Right ventricle myocardium inferior (tissue), 1 donor: ENCODE measurements around the gene CRABP2. TPM values are rescaled to one million over a fixed set of nuclear protein-coding genes. Genes with fewer than 3 reads are reported as not detected.

Source experiments
- ATAC-seq: fragments of 200-7000 bp; cut with Tn5 transposase; one replicate; pipeline ENCODE4 v1.9.1; 2020; ENCODE audit warnings: mild to moderate bottlenecking, moderate library complexity
- DNase-seq: peaks from one replicate; pipeline ENCODE4 v3.0.0; 2021; ENCODE audit errors: missing footprints
- intact Hi-C: fragments of 100-400 bp; cut with DNase I; formaldehyde crosslinking; loops from one replicate; pipeline ENCODE4 v1.11.0; 2022
- total RNA-seq: library from RNA; stranded (reverse); fragmentation: NEBNext Ultra II Directional; extraction: Animal tissue kit (Norgen Biotek cat#: 25700); gene quantifications from one replicate; pipeline ENCODE4 v1.2.1, GENCODE V29; 2021
- donor health status: DM: no; HTN: yes; CAD: no; lungs with severe emphysema.

The CRABP2 gene
- total RNA-seq, 1 donor from 2014 or later = not detected

- intact Hi-C loops = no loop called here
- ATAC-seq (peak; percentile 90), DNase-seq (peak; percentile 78)
Observed at GRCh38 chr1:156676820-156677615, 28.4 kb downstream of the CRABP2 start, which contains the start of gene NES. NES (minus strand) TSS chr1:156677407; CDS start chr1:156677264, 143 bp downstream.

GRCh38 chr1:156676114-156676819 lies 29.1 kb downstream of the CRABP2 start:
- DNase-seq (peak; percentile 69), ATAC-seq (peak; percentile 18)
- intact Hi-C loops = no loop called here

- intact Hi-C loops = no loop called here
- no peak for ATAC-seq
- DNase-seq = peak; percentile 69
Observed at GRCh38 chr1:156675210-156676113, 29.9 kb downstream of the CRABP2 start.

- ATAC-seq = no peak
- peak; percentile 58 for DNase-seq
- intact Hi-C loops = no loop called here
Observed at GRCh38 chr1:156673387-156674121, 31.8 kb downstream of the CRABP2 start.

GRCh38 chr1:156671804-156672203 lies 33.6 kb downstream of the CRABP2 start:
- intact Hi-C loops = no loop called here
- no peak for ATAC-seq

GRCh38 chr1:156670791-156671190 lies 34.6 kb downstream of the CRABP2 start:
- ATAC-seq = no peak

More at GRCh38 chr1:156671804-156672203, 33.6 kb downstream of the CRABP2 start:
- no peak for DNase-seq

GRCh38 chr1:156670359-156670758 lies 35.0 kb downstream of the CRABP2 start:
- ATAC-seq (no peak), DNase-seq (peak; percentile 2)
- intact Hi-C loops = no loop called here

More at GRCh38 chr1:156670791-156671190, 34.6 kb downstream of the CRABP2 start:
- intact Hi-C loops = no loop called here
- DNase-seq = peak; percentile 49

- no peak for DNase-seq
- intact Hi-C loops = loop anchor here (10.0 kb wide), 1 partner anchor 545 kb away; no protein-coding TSS in a partner anchor
- no peak for ATAC-seq
Observed at GRCh38 chr1:156669794-156670193, 35.6 kb downstream of the CRABP2 start.

- ATAC-seq (no peak), DNase-seq (peak; percentile 37)
- intact Hi-C loops = loop anchor here (10.0 kb wide), 1 partner anchor 544 kb away; no protein-coding TSS in a partner anchor
Observed at GRCh38 chr1:156668801-156669637, 36.4 kb downstream of the CRABP2 start.

- no peak for ATAC-seq
- peak; percentile 23 for DNase-seq
- intact Hi-C loops = loop anchor here (10.0 kb wide), 1 partner anchor 543 kb away; no protein-coding TSS in a partner anchor
Observed at GRCh38 chr1:156667968-156668709, 37.2 kb downstream of the CRABP2 start.

GRCh38 chr1:156667610-156667967 lies 37.8 kb downstream of the CRABP2 start:
- peak; percentile 59 for ATAC-seq
- DNase-seq = peak; percentile 67
- intact Hi-C loops = loop anchor here (10.0 kb wide), 1 partner anchor 543 kb away; no protein-coding TSS in a partner anchor

- peak; percentile 1 for DNase-seq
- intact Hi-C loops = loop anchor here (10.0 kb wide), 1 partner anchor 542 kb away; no protein-coding TSS in a partner anchor
- ATAC-seq = peak; percentile 0
Observed at GRCh38 chr1:156666862-156667609, 38.3 kb downstream of the CRABP2 start.

- intact Hi-C loops = loop anchor here (10.0 kb wide), 1 partner anchor 541 kb away; no protein-coding TSS in a partner anchor
- DNase-seq (peak; percentile 8), ATAC-seq (no peak)
Observed at GRCh38 chr1:156665539-156665938, 39.8 kb downstream of the CRABP2 start.

GRCh38 chr1:156664767-156665411 lies 40.5 kb downstream of the CRABP2 start:
- peak; percentile 55 for ATAC-seq
- intact Hi-C loops = loop anchor here (10.0 kb wide), 1 partner anchor 540 kb away; no protein-coding TSS in a partner anchor
- peak; percentile 80 for DNase-seq
